Neural cell (in vitro differentiated cells): ENCODE data around the gene ASS1. TPM values are rescaled to one million over a fixed set of nuclear protein-coding genes. Genes with fewer than 3 reads are reported as not detected.

Source experiments
- H2AFZ ChIP-seq: fragments of 200-600, 300-800 bp; sonication (generic), shearing (Covaris generic); 2 replicates; pipeline ENCODE4 v1.6.0; 2014; ENCODE audit warnings: low read depth, mild to moderate bottlenecking, antibody characterized with exemption, low read length, moderate library complexity
- H3F3A ChIP-seq: fragments of 200-600 bp; shearing (Covaris generic); 2 replicates; pipeline ENCODE4 v1.6.1; 2016; ENCODE audit warnings: mild to moderate bottlenecking, moderate library complexity, mixed read lengths, antibody characterized with exemption, low read length; ENCODE audit not compliant: insufficient read depth, poor library complexity, severe bottlenecking
- H3K27ac ChIP-seq: fragments of 200-600, 300-800 bp; sonication (generic), shearing (Covaris generic); 2 replicates; pipeline ENCODE4 v1.5.1; 2014; ENCODE audit warnings: mild to moderate bottlenecking, low read length, moderate library complexity
- H3K27me3 ChIP-seq: fragments of 300-800, 200-600 bp; sonication (generic), shearing (Covaris generic); 2 replicates; pipeline ENCODE4 v1.6.0; 2014; ENCODE audit warnings: mild to moderate bottlenecking, low read depth, low read length, moderate library complexity; ENCODE audit not compliant: insufficient read depth
- H3K36me3 ChIP-seq: fragments of 300-800, 200-600 bp; sonication (generic), shearing (Covaris generic); 2 replicates; pipeline ENCODE4 v1.5.1; 2014; ENCODE audit warnings: mild to moderate bottlenecking, antibody characterized with exemption, low read length, moderate library complexity; ENCODE audit not compliant: insufficient read depth
- H3K4me2 ChIP-seq: fragments of 300-800, 200-600 bp; sonication (generic), shearing (Covaris generic); 2 replicates; pipeline ENCODE4 v1.6.0; 2014; ENCODE audit warnings: mild to moderate bottlenecking, low read length
- H3K4me3 ChIP-seq: fragments of 300-800, 200-600 bp; sonication (generic), shearing (Covaris generic); 2 replicates; pipeline ENCODE4 v1.5.1; 2014; ENCODE audit warnings: mild to moderate bottlenecking, low read length, moderate library complexity
- H3K79me2 ChIP-seq: fragments of 200-600 bp; shearing (Covaris generic); replicated peaks from 2 replicates; pipeline ENCODE4 v1.6.0; 2014; ENCODE audit warnings: mild to moderate bottlenecking, low read length, moderate library complexity; ENCODE audit not compliant: insufficient read depth
- H3K9ac ChIP-seq: fragments of 300-800, 200-600 bp; sonication (generic), shearing (Covaris generic); 2 replicates; pipeline ENCODE4 v1.6.1; 2016; ENCODE audit warnings: mild to moderate bottlenecking, low read length, mixed read lengths
- H3K9me2 ChIP-seq: fragments of 200-600 bp; shearing (Covaris generic); 2 replicates; pipeline ENCODE4 v1.6.1; 2016; ENCODE audit warnings: mild to moderate bottlenecking, low read length, mixed read lengths; ENCODE audit not compliant: insufficient read depth
- H3K9me3 ChIP-seq: fragments of 200-600, 300-800 bp; sonication (generic), shearing (Covaris generic); 2 replicates; pipeline ENCODE4 v1.6.1; 2016; ENCODE audit warnings: mild to moderate bottlenecking, mixed run types, low read length, moderate library complexity, mixed read lengths
- H4K20me1 ChIP-seq: fragments of 200-600 bp; shearing (Covaris generic); 2 replicates; pipeline ENCODE4 v1.6.1; 2016; ENCODE audit warnings: mild to moderate bottlenecking, mixed run types; ENCODE audit not compliant: insufficient read depth
- EP300 ChIP-seq: fragments of 450-650 bp; conservative IDR thresholded peaks from 2 replicates; pipeline ENCODE4 v1.6.1; 2014; ENCODE audit warnings: antibody characterized with exemption, mild to moderate bottlenecking, moderate library complexity; ENCODE audit not compliant: poor library complexity, severe bottlenecking
- EZH2 ChIP-seq: fragments of 200-600, 300-800 bp; shearing (Covaris generic), sonication (generic); IDR thresholded peaks from 2 replicates; pipeline ENCODE4 v1.6.1; 2014; ENCODE audit warnings: antibody characterized with exemption, low read length, borderline replicate concordance, mild to moderate bottlenecking; ENCODE audit not compliant: insufficient read depth, poor library complexity, severe bottlenecking
- MXI1 ChIP-seq: fragments of 450-650 bp; conservative IDR thresholded peaks from 2 replicates; pipeline ENCODE4 v1.6.1; 2014; ENCODE audit warnings: antibody characterized with exemption, mild to moderate bottlenecking; ENCODE audit not compliant: poor library complexity, severe bottlenecking
- POLR2AphosphoS5 ChIP-seq: IDR thresholded peaks from 2 replicates; pipeline ENCODE4 v1.6.1; 2012
- RAD21 ChIP-seq: fragments of 450-650 bp; conservative IDR thresholded peaks from 2 replicates; pipeline ENCODE4 v1.6.1; 2014; ENCODE audit warnings: antibody characterized with exemption, mild to moderate bottlenecking, moderate library complexity
- SMC3 ChIP-seq: fragments of 450-650 bp; conservative IDR thresholded peaks from 2 replicates; pipeline ENCODE4 v1.6.1; 2014; ENCODE audit warnings: antibody characterized with exemption, mild to moderate bottlenecking, moderate library complexity; ENCODE audit not compliant: poor library complexity
- TAF1 ChIP-seq: IDR thresholded peaks from 2 replicates; pipeline ENCODE4 v1.6.1; 2012; ENCODE audit warnings: low read depth
- polyA plus RNA-seq: library from polyadenylated mRNA; depleted of rRNA; stranded (reverse); fragments of >200 nt; gene quantifications from 2 replicates; pipeline ENCODE4 v1.2.3, GENCODE V29; 2014
- TF ChIP-seq, protein P1 (sequence below): fragments of 450-650 bp; IDR thresholded peaks from 2 replicates; pipeline ENCODE4 v1.5.1; 2014; ENCODE audit warnings: antibody characterized with exemption, mild to moderate bottlenecking, moderate library complexity; ENCODE audit not compliant: poor library complexity, severe bottlenecking
- TF ChIP-seq, protein P2 (sequence below): IDR thresholded peaks from 2 replicates; pipeline ENCODE4 v1.6.1; 2012; ENCODE audit warnings: borderline replicate concordance

The ASS1 gene
- polyA plus RNA-seq, 1 donor from 2014 or later: 2.6 TPM

DNA sequence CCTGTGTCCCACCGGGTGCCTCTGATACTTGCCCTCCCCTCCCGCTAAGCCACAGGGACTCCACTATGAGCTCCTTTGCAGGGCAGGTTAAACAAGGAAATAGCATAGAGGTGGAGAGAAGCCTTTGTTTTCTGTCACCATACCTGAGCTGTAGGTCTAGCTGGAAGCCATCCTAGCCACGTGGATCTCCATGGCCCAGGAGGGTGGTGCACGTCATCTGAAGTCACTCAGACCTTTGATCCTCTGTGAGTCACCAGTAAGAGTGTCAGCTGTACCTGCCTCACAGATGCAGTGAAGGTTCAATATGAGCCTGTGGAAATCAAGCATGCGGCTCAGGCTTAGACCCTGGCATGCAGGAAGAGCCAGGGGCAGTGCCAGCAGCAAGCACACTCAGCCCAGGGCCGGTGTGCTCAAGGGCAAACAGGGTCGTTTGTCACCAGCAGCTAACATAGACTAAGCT, 55.1 kb downstream of the ASS1 start:
- no peaks in the 10 kb centered on the region for H3K36me3 ChIP-seq
- no peak overlapping the region for H3K4me2 ChIP-seq
- no peak overlapping the region for H2AFZ ChIP-seq
- H3K9ac ChIP-seq: no peak overlapping the region
- H3K27me3 ChIP-seq: no peaks in the 10 kb centered on the region
- no peaks in the 10 kb centered on the region for H3K9me2 ChIP-seq
- TF ChIP-seq, protein P1, sequence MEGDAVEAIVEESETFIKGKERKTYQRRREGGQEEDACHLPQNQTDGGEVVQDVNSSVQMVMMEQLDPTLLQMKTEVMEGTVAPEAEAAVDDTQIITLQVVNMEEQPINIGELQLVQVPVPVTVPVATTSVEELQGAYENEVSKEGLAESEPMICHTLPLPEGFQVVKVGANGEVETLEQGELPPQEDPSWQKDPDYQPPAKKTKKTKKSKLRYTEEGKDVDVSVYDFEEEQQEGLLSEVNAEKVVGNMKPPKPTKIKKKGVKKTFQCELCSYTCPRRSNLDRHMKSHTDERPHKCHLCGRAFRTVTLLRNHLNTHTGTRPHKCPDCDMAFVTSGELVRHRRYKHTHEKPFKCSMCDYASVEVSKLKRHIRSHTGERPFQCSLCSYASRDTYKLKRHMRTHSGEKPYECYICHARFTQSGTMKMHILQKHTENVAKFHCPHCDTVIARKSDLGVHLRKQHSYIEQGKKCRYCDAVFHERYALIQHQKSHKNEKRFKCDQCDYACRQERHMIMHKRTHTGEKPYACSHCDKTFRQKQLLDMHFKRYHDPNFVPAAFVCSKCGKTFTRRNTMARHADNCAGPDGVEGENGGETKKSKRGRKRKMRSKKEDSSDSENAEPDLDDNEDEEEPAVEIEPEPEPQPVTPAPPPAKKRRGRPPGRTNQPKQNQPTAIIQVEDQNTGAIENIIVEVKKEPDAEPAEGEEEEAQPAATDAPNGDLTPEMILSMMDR: no peak
- TF ChIP-seq TAF1 (no peak), EP300 (no peak), POLR2AphosphoS5 (no peak), EZH2 (no peak), MXI1 (no peak), RAD21 (no peak), SMC3 (no peak)
- TF ChIP-seq, protein P2, sequence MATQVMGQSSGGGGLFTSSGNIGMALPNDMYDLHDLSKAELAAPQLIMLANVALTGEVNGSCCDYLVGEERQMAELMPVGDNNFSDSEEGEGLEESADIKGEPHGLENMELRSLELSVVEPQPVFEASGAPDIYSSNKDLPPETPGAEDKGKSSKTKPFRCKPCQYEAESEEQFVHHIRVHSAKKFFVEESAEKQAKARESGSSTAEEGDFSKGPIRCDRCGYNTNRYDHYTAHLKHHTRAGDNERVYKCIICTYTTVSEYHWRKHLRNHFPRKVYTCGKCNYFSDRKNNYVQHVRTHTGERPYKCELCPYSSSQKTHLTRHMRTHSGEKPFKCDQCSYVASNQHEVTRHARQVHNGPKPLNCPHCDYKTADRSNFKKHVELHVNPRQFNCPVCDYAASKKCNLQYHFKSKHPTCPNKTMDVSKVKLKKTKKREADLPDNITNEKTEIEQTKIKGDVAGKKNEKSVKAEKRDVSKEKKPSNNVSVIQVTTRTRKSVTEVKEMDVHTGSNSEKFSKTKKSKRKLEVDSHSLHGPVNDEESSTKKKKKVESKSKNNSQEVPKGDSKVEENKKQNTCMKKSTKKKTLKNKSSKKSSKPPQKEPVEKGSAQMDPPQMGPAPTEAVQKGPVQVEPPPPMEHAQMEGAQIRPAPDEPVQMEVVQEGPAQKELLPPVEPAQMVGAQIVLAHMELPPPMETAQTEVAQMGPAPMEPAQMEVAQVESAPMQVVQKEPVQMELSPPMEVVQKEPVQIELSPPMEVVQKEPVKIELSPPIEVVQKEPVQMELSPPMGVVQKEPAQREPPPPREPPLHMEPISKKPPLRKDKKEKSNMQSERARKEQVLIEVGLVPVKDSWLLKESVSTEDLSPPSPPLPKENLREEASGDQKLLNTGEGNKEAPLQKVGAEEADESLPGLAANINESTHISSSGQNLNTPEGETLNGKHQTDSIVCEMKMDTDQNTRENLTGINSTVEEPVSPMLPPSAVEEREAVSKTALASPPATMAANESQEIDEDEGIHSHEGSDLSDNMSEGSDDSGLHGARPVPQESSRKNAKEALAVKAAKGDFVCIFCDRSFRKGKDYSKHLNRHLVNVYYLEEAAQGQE: no peak
- H3K9me3 ChIP-seq: peaks cover 3% of the 10 kb centered on the region
- no peak overlapping the region for H3K4me3 ChIP-seq
- no peaks in the 10 kb centered on the region for H4K20me1 ChIP-seq
- H3K79me2 ChIP-seq: no peaks in the 10 kb centered on the region
- H3K27ac ChIP-seq: no peak overlapping the region
- no peaks in the 10 kb centered on the region for H3F3A ChIP-seq

DNA sequence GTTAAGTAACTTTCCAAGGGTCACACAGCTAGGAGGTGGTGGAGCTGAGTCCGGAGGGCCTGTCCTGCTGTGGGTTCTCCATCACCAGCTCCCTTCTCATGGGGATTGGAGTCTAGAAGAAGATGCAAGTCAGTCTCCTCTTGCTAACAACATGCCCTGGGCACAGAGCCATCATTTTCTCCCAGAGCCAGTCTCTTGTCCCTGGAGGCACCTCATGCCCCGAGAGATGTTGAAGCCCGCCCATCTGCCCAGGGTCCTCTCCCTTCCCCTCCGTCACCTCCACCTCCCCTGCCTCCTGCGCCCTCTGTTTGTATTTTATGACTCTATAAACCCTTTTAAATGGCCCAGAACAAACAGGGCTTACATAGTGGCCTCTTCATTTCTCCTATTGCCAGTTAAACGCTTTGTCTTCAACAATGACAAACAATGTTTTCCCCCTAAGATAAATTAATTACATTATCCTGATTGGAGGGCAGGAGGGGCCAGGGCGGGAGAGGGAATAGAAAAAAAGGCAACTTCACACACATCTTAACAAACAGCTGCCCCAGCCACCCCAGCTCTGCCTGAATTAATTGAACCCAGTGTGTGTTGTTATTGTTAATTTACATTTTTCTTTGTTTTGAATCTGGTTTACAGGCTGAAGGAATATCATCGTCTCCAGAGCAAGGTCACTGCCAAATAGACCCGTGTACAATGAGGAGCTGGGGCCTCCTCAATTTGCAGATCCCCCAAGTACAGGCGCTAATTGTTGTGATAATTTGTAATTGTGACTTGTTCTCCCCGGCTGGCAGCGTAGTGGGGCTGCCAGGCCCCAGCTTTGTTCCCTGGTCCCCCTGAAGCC, 55.8 kb downstream of the ASS1 start:
- Histone ChIP-seq H3K27me3 (no peaks in the 10 kb centered on the region), H3K9me3 (no peaks in the 10 kb centered on the region), H3K4me2 (no peak overlapping the region), H3K36me3 (no peaks in the 10 kb centered on the region), H3F3A (no peaks in the 10 kb centered on the region), H3K9ac (no peak overlapping the region), H3K9me2 (no peaks in the 10 kb centered on the region), H3K27ac (no peak overlapping the region), H2AFZ (no peak overlapping the region), H3K79me2 (no peaks in the 10 kb centered on the region), H3K4me3 (no peak overlapping the region), H4K20me1 (no peaks in the 10 kb centered on the region)
- TF ChIP-seq EZH2 (no peak), MXI1 (no peak), POLR2AphosphoS5 (no peak), TAF1 (no peak), EP300 (no peak), SMC3 (no peak), RAD21 (no peak)
- TF ChIP-seq, protein P1: no peak
- TF ChIP-seq, protein P2: no peak
